Left hindlimb (tissue), 1 donor: ENCODE measurements around the gene ATCAY.

Source experiments
- DNase-seq: peaks from one replicate; pipeline ENCODE4 v3.0.0-alpha.2; 2018

The ATCAY gene, protein sequence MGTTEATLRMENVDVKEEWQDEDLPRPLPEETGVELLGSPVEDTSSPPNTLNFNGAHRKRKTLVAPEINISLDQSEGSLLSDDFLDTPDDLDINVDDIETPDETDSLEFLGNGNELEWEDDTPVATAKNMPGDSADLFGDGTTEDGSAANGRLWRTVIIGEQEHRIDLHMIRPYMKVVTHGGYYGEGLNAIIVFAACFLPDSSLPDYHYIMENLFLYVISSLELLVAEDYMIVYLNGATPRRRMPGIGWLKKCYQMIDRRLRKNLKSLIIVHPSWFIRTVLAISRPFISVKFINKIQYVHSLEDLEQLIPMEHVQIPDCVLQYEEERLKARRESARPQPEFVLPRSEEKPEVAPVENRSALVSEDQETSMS

DNA sequence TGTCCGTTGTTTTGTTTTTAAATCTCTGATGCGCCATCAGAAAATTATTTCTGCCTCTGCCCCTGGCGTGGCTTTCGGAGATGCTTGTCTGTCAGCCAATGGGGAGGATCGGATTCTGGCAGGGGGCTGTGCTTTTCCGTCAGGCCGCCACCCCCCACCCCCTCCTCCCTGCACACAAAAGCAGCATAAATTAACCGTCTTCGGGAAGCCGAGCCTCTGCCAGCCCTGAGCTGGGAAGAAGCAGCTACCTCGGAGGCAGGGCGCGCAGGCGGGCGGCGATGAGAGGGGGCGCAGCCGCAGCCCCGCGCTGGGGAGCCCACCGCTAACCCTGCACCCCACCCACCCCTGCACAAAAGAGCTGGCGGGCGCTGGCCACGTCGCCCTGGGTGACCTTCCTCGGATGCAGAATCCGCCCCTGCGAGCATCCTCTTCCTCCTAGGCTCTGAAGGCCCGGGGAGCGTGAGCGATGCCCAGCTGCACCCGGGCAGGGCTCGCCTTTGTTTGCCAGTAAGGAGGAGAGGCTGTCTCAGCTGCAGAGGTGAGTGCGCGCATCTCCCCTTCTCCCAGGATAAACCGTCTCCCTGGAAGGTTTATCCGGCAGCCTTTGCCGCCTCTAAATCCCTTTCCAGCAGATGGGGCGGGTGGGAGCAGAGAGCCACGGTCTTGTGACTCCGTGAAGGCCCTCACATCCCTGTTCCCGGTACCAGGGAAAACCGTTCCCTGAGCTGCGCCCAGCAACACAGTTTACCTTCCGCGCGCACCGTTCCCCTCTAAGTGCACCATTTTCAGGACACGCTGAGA is at the start of gene ATCAY:
Gene ATCAY, plus strand, starts transcription at position 215 of the 801 bp plus-strand sequence. CDS start 5,083 bp downstream, outside the sequence.
- no peak for DNase-seq

DNA sequence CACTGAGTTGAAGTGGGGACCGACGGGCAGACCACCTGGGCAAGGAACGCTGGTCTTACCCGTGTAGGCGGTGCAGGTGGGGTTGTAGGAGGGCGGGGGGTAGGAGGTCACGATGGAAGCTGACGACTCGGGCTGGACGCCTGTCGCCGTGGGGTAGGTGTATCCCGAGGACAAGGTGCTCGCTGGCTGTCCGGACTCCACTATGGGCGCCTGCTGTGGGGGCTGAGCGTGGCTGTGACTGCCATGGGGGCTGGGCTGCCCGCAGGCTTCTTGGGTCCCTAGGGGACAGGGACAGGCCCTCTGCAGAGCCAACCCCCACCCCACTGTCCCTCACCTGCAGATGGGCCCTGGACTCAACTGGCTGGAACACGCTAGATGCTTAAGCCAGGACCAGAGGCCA is 48.9 kb upstream of the ATCAY start:
- no peak for DNase-seq

DNA sequence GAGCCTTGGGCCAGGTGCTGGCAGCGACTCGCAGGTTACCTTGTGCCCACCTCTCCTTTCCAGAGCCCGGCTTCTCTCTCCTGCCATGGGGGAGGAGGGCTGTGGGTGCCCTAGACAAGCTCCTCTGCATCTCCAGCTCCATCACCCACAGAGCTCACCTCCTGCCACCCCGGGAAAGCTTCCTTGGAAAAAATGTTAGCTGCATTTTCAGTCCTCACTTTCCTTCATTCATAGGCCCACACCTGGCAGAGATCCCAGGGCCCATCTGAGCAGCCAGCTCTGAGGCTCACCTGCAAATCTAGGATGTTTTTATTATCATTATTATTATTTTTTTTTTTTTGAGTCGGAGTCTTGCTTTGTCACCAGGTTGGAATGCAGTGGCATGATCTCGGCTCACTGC is 48.5 kb upstream of the ATCAY start:
- no peak for DNase-seq

DNA sequence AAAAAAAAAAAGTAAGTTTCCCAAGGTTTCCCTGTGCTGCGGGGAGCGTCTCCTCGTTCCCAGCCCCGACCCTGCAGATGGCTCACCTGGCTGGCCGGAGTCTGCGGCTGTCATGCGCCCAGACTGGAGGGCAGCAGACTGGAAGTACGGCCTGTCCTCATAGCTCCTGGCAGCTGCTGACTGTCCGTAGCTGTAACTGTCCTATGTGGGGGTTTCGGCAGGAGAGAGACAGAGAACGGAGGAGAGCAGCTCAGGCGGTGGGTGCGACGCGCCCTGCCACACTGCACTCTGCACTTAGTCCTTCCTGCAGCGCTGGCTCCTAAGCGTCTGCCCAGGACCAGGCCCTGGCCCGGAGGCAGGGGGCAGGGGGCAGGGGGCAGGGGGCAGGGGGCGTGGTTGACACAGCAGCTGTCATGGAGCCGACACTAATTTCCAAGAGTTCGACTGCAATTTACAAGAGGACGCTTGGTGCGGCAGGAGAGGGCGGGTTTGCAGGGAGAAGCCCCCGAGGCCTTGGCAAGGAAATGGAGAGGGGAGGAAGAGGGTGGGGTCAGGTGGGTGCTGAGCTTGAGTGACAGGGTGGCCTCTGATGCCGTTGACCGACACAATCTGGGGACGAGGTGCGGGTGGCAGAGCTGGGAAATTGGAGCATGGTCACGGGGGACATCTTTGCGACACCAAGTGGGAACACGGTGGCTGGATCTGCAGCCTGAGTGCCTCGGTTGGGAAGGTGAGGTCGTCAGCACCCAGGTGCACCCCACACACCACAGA is 46.7 kb upstream of the ATCAY start:
- no peak for DNase-seq

DNA sequence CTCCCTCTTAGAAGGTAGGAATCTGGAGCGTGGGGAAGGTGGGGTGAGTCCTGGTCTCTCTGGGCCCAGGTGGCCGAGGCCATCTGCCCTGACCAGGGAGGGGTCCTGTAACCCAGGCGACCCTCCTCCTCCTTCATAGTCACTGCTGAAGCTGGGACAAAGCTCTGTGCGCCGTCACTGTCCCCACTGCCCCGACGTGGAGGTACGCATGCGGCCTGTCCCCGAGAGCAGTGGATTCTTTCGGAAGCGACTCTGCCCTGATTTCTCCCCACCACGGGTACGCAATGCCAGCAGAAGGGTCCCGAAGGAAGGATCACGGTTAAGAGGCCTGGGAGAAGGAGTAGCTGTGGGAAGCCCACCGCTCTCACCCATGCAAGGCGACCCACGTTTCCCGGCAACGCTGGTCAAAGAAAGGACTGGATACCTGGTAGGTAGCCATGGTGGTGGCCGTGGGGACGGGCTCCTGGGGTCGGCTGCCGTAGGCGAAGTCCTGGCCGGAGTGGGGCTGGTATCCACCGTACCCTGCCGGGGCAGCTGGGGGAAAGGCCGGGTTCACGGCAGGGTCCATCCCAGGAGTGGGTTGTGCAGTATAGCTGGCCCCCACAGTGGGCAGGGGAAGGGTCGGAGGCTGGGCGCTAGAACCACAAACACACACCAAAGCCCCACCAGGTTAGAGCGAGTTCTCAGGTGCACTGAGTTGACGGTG is 46.0 kb upstream of the ATCAY start:
- no peak for DNase-seq

DNA sequence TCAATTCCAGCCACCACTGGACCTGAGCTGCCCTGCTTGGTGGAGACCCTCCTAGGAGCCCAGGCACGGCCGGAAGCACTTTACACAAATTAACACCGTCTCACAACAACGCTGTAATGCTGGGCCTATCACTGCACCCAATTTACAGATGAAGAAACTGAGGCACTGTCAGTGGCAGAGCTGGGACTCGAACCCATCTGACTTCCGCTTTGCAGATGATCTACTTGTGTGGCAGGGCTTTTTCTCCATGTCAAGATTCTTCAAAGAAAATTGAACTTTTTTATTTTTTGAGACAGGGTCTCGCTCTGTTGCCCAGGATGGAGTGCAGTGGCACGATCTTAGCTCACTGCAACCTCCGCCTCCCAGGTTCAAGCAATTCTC is 45.4 kb upstream of the ATCAY start:
- no peak for DNase-seq

DNA sequence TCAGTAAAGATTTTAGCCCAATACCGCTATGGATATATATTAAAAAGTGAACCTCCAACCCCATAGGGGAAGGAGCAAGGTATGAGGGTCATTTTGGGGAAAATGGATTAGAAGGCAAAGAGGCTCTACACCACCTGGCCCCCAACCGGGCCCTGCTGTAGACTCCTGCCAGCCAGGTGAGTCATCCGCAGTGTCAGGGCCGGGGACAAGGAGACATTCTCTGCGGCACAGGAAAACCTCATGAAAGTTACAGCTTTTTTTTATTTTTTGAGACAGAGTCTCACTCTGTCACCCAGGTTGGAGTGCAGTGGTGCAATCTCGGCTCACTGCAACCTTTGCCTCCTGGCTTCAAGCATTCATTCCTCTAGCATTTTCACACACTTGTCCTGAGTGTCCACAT is 43.6 kb upstream of the ATCAY start:
- DNase-seq = no peak

DNA sequence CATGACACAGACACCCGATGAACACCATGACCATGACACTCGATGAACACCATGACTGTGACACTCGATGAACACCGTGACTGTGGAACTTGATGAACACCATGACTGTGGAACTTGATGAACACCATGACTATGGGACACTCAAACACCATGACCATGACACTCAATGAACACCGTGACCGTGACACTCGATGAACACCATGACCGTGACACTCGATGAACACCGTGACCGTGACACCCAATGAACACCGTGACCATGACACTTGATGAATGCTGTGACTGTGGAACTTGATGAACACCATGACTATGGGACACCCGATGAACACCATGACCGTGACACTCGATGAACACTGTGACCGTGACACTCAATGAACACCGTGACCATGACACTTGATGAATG is 43.2 kb upstream of the ATCAY start:
- no peak for DNase-seq

DNA sequence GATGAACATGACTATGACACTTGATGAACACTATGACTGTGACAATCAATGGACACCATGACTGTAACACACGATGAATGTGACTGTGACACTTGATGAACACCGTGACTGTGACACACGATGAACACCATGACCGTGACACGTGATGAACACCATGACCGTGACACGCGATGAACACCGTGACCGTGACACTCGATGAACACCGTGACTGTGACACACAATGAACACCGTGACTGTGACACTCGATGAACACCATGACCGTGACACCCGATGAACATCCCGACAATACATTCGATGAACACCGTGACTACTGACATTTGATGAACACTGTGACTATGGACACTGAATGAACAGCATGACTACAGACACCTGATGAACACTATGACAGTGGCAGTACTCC is 42.6 kb upstream of the ATCAY start:
- DNase-seq = no peak

DNA sequence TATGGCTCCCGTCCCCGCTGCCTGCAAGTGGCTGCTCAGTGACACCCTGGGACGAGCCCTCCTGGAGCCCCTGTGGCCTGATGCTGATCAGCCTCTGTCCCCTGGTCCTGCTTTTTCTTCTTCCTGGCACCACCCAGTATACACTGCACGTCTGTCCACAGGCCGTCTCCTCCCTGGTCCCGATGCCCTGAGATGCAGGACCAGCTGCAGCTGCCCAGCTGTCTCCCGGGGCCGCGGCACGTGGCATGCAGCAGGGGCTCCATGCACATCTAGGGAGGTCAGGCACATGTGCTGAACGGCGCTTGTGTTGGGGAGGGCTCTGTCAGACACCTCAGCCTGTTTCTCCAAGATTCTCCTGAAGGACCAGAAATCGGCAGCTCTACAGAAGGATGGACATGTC is 41.8 kb upstream of the ATCAY start:
- no peak for DNase-seq

DNA sequence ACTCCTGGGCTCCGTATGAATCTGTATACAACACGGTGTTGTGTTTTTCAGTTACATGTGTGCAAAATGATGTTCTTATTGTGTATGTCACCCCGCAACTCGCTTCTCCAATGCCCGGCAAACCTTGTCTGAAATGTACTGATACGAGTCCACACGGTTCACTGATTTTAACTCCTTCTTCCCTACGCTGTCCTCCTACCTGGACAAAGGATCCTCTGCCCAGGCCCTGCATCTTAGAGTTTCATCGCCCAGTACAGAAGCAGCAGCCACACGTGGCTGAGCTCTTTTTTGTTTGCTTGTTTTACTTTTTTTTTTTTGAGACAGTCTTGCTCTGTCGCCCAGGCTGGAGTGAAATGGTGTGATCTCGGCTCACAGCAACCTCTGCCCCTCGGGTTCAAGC is 40.5 kb upstream of the ATCAY start:
- DNase-seq = no peak

DNA sequence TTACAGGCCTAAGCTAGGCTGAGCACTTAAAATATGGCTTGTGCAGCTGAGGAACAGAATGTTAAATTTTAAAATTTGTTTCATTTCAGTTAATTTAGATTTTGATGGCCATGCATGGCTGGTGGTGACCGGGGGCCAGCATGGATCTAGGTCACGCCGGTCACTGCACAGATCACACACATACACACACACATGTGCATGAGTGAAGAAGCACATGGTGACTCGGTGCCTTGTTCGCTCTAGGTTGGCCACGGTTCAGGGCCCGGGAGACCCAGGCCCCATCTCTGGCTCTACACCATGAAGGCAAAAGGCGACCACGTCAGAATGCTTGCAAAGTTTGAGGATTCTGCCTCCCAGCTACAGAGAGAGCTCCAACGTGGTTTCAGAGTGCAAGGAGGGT is 39.7 kb upstream of the ATCAY start:
- no peak for DNase-seq

DNA sequence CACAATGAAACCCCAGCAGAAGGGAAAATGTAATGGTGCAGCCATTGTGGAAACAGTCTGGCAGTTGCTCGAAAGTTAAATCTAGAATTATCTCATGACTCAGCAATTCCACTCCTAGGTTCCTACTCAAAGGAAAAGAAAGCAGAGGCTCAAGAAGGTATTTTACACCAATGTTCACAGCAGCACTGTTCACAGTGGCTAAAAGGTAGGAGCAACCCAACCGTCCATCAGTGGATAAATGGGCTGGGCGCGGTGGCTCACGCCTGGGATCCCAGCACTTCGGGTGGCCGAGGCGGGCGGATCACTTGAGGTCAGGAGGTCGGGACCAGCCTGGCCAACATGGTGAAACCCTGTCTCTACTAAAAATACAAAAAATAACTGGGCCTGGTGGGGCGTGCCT is 37.5 kb upstream of the ATCAY start:
- DNase-seq = no peak

DNA sequence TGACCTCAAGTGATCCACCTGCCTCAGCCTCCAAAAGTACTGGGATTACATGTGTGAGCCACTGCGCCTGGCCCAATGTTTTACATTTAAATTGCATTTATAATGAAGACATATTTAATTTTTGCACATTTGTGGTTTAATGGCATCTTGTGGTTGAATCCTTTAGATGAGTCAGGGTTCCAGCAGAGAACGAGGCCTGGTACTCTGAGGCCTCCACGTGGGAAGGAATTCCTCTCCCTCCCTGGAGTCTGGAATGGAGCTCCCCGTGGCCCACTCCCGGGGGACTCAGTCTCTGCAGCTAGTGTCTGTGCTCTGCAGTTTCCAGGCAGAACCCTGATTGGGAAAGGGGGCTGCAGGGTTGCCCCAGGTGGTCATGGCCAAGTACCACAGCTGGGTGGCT is 35.9 kb upstream of the ATCAY start:
- no peak for DNase-seq

DNA sequence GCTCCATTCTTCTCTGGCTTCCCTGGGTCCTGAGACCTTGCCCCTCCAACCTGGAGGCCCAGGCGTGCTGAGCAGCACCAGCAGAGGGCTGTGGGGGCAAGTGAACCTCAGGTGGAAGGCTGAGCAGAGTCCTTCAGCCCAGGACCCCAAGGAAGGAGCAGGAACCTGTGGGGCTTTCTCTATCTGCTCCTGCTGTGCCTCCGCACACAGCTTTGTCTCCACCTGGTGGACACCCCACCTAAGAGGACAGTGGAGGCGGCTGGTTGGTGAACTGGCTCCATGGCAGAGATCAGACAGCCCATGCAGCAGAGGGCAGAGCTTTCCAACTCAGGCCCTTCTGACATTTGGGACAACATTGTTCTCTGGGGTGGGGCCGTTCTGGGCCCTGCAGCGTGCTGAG is 31.4 kb upstream of the ATCAY start:
- DNase-seq = no peak

DNA sequence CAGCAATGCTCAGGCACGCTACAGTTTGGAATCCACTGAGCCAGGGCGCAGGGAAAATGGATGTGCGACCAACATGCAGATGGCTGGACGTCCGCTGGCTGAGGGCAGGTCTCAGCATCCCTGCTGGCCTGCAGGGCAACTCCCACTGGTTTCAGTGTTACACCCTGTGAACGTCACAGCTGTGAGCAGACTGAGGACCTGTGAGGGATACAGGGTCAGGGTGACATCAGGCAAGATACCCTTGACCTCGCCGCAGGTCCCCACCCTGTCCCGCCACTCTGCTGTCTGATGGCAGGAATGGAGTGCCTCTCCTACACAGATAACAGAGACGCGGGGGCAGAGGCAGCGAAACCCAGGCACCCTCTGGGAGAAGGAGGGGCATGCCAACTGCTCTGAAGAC is 30.7 kb upstream of the ATCAY start:
- DNase-seq = no peak

DNA sequence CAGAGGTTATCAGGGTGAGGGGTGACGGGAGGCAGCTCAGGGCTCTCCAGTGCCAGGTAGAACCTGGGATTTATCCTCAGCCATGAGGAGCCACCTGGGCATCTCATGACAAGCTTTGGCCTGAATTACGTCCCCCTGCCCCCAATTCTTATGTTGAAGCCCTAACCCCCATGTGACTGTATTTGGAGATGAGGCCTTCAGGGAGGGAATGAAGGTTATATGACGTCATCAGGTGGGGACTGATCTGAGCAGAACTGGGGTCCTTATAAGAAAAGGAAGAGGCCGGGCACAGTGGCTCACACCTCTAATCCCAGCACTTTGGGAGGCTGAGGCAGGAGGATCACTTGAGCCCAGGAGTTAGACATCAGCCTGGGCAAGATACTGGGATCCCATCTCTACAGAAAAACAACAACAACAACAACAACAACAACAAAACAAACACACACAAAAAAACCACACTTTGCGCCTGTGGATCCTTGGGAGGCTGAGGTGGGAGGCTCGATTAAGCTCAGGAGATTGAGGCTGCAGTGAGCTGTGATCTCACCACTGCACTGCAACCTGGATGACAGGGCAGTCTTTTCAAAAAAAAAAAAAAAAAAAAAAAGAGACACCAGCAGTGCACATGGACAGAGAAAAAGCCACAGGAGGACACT is 30.0 kb upstream of the ATCAY start:
- DNase-seq = no peak

DNA sequence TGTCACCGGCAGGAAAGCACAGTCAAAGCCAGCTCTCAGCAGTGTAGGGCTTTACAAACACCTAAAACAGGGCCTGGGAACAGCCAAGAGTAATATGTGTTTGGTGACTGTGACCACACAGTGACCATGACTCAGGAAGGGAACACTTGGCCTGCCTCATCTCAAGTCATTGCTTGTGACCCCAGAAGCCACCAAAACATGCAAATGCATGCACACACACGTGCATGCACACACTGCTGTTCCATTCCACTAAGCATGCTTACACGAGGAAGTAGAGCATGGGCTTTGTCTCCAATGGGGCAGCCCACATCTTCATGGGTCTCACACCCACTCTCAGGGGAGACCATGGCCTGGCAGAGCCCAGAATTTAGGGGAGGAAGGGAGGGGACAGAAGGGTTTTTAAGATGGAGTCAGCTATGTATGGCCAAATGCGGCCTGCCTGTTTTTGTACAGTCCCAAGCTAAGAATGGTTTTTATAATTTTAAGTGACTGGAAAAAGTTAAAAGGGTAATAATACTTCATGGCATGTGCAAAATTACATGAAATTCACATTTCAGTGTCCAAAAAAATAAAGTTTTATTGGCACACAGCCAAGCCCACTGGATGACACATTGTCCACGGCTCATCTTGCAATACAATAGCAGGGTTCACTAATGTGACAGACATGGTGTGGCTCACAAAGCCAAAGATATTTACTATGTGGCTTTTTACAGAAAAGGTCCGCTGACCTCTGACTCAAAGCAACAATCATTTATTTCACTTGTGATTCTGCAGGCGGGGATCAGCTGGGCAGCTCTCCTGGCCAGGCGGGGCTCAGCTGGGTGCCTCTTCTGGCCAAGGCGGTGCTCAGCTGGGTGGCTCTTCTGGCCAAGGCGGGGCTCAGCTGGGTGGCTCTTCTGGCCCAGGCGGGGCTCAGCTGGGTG is 29.0 kb upstream of the ATCAY start:
- no peak for DNase-seq

DNA sequence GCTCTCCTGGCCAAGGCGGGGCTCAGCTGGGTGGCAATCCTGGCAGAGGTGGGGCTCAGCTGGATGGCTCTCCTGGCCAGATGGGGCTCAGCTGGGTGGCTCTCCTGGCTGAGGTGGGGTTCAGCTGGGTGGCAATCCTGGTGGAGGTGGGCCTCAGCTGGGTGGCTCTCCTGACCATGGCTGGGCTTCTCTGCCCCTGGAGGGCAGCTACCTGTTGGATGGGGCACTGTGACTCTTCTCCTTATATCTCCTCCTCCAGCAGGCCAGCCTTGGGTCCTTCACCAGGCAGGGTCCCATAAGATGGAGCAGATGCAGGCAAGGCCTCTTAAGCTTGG is 28.3 kb upstream of the ATCAY start:
- DNase-seq = no peak

DNA sequence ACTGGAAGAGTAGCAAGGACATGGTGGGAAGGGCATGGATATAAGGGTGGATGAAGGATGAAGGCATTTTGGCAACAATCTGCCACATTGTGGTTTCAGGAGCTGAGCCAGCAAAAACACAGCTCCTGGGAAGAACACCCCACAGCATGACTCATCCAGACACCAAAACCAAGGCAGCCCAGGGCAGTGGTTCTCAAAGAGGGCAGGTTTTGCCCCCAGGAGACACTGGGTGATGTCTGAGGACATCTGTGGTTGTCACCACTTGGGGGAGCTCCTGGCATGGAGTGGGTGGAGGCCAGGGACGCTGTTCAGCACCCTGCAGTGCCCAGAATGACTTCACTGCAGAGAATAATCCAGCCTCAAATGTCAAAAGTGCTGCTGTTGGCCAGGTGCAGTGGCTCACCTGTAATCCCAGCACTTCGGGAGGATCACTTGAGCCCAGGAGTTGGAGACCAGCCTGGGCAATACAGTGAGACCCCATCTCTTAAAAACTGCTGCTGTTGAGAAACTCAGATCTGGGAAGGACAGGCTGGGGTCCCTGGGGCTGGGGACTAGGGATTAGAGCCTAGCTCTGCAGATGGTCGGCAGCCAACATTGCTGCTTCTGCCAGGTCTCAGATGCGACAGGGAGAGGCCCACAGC is 27.8 kb upstream of the ATCAY start:
- DNase-seq = no peak

DNA sequence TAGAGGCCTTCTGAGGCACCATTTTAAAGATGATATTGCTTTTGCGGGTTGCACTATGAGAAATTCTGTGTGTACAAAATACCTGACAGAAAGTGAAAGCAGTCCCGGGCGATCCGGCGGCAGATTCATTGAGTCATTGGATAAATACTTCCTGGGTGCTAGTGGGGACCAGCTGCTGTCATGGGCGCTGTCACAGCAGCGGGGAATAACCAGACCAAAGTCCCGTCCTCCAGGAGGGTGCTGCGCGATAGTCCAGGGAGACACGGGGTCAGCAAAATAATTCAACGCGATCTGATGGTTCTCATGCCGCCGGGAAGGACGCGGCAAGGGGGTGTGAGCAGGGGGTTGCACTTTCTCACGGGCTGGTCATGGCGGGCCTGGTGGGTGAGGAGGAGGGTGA is 25.2 kb upstream of the ATCAY start:
- no peak for DNase-seq
